Measurements from ENCODE around the gene FOXK2. TPM values are rescaled to one million over a fixed set of nuclear protein-coding genes. Genes with fewer than 3 reads are reported as not detected.

The FOXK2 gene
- total and polyA plus RNA-seq, 2 experiments from 2014 or later: 30.2 to 37.7 TPM

DNA sequence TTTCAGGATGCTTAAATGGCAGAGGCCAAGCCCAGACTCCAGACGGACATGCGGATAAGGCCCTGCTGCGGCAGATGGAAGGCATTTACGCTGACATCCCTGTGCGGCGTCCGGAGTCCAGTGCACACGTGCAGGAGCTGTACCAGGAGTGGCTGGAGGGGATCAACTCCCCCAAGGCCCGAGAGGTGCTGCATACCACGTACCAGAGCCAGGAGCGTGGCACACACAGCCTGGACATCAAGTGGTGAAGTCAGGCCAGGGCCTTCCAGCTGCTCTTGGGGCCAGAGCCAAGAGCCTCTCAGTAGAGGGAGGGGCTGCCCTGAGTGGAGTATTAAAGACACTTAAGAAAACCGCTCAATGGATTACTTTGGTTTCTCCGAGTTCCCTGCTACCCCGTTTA, 31.6 kb upstream of the FOXK2 start:
- Histone ChIP-seq H3K27me3 (no peaks in the 10 kb centered on the region), H3K9me2 (replicated peaks; ENCODE audit: insufficient read depth) (no peaks in the 10 kb centered on the region), H4K20me1 (ENCODE audit: insufficient read depth, poor library complexity, severe bottlenecking) (no peaks in the 10 kb centered on the region), H3K4me2 (no peak overlapping the region), H3K4me3 (no peak overlapping the region), H3K27ac (no peak overlapping the region), H3K36me3 (replicated peaks; ENCODE audit: insufficient read depth, low read depth) (no peaks in the 10 kb centered on the region), H3K79me2 (no peaks in the 10 kb centered on the region), H2AFZ (no peak overlapping the region), H3K4me1 (ENCODE audit: insufficient read depth) (no peaks in the 10 kb centered on the region), H3K9me3 (ENCODE audit: low read depth) (no peaks in the 10 kb centered on the region)
- DNase-seq (ENCODE audit: low spot score): no peak
- TF ChIP-seq, protein P1, sequence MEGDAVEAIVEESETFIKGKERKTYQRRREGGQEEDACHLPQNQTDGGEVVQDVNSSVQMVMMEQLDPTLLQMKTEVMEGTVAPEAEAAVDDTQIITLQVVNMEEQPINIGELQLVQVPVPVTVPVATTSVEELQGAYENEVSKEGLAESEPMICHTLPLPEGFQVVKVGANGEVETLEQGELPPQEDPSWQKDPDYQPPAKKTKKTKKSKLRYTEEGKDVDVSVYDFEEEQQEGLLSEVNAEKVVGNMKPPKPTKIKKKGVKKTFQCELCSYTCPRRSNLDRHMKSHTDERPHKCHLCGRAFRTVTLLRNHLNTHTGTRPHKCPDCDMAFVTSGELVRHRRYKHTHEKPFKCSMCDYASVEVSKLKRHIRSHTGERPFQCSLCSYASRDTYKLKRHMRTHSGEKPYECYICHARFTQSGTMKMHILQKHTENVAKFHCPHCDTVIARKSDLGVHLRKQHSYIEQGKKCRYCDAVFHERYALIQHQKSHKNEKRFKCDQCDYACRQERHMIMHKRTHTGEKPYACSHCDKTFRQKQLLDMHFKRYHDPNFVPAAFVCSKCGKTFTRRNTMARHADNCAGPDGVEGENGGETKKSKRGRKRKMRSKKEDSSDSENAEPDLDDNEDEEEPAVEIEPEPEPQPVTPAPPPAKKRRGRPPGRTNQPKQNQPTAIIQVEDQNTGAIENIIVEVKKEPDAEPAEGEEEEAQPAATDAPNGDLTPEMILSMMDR (IDR thresholded peaks at IDR 0.05; ENCODE audit: poor library complexity): no peak
- no peak for TF ChIP-seq EZH2phosphoT487 (IDR thresholded peaks at IDR 0.05; ENCODE audit: low read depth, severe bottlenecking, unreplicated experiment)
- no peak for TF ChIP-seq EZH2 (IDR thresholded peaks at IDR 0.05; ENCODE audit: borderline replicate concordance)
- 92% methylated on average over 14 of the region's 14 CpGs for whole genome bisulfite sequencing (ENCODE audit: low lambda C conversion rate, missing lambda C conversion rate)

DNA sequence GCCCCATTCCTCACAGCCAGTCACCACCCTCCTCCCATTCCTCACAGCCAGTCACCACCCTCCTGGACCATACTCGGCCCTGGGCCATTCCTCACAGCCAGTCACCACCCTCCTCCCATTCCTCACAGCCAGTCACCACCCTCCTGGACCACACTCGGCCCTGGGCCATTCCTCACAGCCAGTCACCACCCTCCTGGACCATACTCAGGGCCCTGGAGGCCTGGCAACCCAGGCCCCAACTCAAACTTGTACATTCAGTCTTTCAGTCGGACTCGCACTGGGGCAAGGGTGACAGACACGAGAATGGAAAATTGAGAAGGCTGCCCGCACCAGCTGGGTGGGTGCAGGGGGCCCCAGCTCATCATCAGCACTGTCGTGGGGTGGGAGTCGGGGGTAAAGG, 30.4 kb upstream of the FOXK2 start:
- no peaks in the 10 kb centered on the region for H3K27me3 ChIP-seq
- WGBS (ENCODE audit: low lambda C conversion rate, missing lambda C conversion rate): 86% methylated on average over 8 of the region's 8 CpGs
- H3K4me1 ChIP-seq (ENCODE audit: insufficient read depth): no peaks in the 10 kb centered on the region
- H2AFZ ChIP-seq: no peak overlapping the region
- no peak for DNase-seq (ENCODE audit: low spot score)
- no peaks in the 10 kb centered on the region for H3K36me3 ChIP-seq (replicated peaks; ENCODE audit: insufficient read depth, low read depth)
- no peaks in the 10 kb centered on the region for H3K9me2 ChIP-seq (replicated peaks; ENCODE audit: insufficient read depth)
- no peaks in the 10 kb centered on the region for H3K9me3 ChIP-seq (ENCODE audit: low read depth)
- no peak overlapping the region for H3K27ac ChIP-seq
- no peak overlapping the region for H3K4me3 ChIP-seq
- no peaks in the 10 kb centered on the region for H3K79me2 ChIP-seq
- no peak overlapping the region for H3K4me2 ChIP-seq
- TF ChIP-seq EZH2 (IDR thresholded peaks at IDR 0.05; ENCODE audit: borderline replicate concordance) (no peak), EZH2phosphoT487 (IDR thresholded peaks at IDR 0.05; ENCODE audit: low read depth, severe bottlenecking, unreplicated experiment) (no peak)
- TF ChIP-seq, protein P1 (IDR thresholded peaks at IDR 0.05; ENCODE audit: poor library complexity): no peak
- no peaks in the 10 kb centered on the region for H4K20me1 ChIP-seq (ENCODE audit: insufficient read depth, poor library complexity, severe bottlenecking)

DNA sequence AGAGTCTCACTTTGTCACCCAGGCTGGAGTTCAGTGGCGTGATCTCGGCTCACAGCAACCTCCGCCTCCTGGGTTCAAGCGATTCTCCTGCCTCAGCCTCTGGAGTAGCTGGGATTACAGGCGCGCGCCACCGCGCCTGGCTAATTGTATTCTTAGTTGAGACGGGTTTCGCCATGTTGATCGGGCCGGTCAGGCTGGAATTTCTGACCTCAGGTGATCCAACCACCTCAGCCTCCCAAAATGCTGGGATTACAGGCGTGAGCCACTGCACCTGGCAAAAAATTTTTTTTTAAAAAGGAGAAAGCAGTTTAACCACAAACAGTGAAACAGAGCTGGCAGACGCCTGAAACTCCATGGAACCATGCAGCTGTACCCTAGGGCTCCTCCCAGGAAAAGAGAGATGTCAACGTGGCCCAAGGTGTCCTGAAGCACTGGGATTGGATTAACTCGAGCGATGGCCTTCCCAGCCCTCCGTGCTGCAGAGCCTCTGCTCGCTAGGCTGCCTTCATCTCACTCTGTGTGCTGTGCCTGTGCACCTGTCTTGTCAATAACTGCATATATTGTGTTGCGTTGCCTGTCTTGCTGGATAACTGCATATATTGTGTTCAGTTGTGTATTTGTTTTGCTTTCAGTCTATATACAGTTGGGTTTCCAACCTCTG, 29.6 kb upstream of the FOXK2 start:
- H3K4me2 ChIP-seq: no peak overlapping the region
- H3K4me1 ChIP-seq (ENCODE audit: insufficient read depth): no peaks in the 10 kb centered on the region
- TF ChIP-seq EZH2 (IDR thresholded peaks at IDR 0.05; ENCODE audit: borderline replicate concordance): no peak
- TF ChIP-seq, protein P1 (IDR thresholded peaks at IDR 0.05; ENCODE audit: poor library complexity): no peak
- no peak for TF ChIP-seq EZH2phosphoT487 (IDR thresholded peaks at IDR 0.05; ENCODE audit: low read depth, severe bottlenecking, unreplicated experiment)
- WGBS (ENCODE audit: low lambda C conversion rate, missing lambda C conversion rate): 94% methylated on average over 21 of the region's 21 CpGs
- H3K9me2 ChIP-seq (replicated peaks; ENCODE audit: insufficient read depth): no peaks in the 10 kb centered on the region
- no peak overlapping the region for H2AFZ ChIP-seq
- no peaks in the 10 kb centered on the region for H3K79me2 ChIP-seq
- H3K9me3 ChIP-seq (ENCODE audit: low read depth): no peaks in the 10 kb centered on the region
- H3K27me3 ChIP-seq: no peaks in the 10 kb centered on the region
- no peak overlapping the region for H3K4me3 ChIP-seq
- no peaks in the 10 kb centered on the region for H4K20me1 ChIP-seq (ENCODE audit: insufficient read depth, poor library complexity, severe bottlenecking)
- no peaks in the 10 kb centered on the region for H3K36me3 ChIP-seq (replicated peaks; ENCODE audit: insufficient read depth, low read depth)
- no peak for DNase-seq (ENCODE audit: low spot score)
- no peak overlapping the region for H3K27ac ChIP-seq
